CD4-positive, alpha-beta T cell (primary cell): ENCODE data around the gene B4GALT2. TPM values are rescaled to one million over a fixed set of nuclear protein-coding genes. Genes with fewer than 3 reads are reported as not detected.

ENCODE experiments used
- ATAC-seq: fragments of 200-7000 bp; cut with Tn5 transposase; one replicate; pipeline ENCODE4 v1.10.0; 2022; ENCODE audit warnings: mild to moderate bottlenecking; ENCODE audit not compliant: poor library complexity
- CTCF ChIA-PET: fragments of 350-600 bp; sonication (Branson Sonifier 250); formaldehyde crosslinking; loops from one replicate; lab custom pipeline; 2021; ENCODE audit warnings: antibody characterized with exemption, inconsistent platforms; lab: Charles Lee
- POLR2A ChIA-PET: fragments of 350-600 bp; sonication (Branson Sonifier 250); formaldehyde crosslinking; loops from one replicate; lab custom pipeline; 2021; ENCODE audit warnings: antibody characterized with exemption, inconsistent platforms; lab: Charles Lee
- DNase-seq, 14 experiments: peaks; one replicate each; pipeline ENCODE4 v3.0.0-alpha.2; 2013 to 2020; ENCODE audit warnings: mixed read lengths in 2 of 14
- H3K27ac ChIP-seq, 2 donors: one replicate each; pipeline versions ENCODE4 v1.5.1 to v1.7.0; 2013; ENCODE audit warnings: low read length in 2 of 2, low read depth in 1 of 2, mild to moderate bottlenecking in 1 of 2
- H3K27me3 ChIP-seq, 2 experiments: 1 replicate in 1 of 2; 2 replicates in 1 of 2; pipeline versions ENCODE4 v1.6.1 to v1.7.0; 2013; ENCODE audit warnings: low read length in 2 of 2, control low read depth in 1 of 2, mild to moderate bottlenecking in 1 of 2, moderate library complexity in 1 of 2; ENCODE audit not compliant: insufficient read depth in 2 of 2, control insufficient read depth in 1 of 2
- H3K36me3 ChIP-seq: one replicate; pipeline ENCODE4 v1.6.1; 2013; ENCODE audit warnings: low read length, control low read depth; ENCODE audit not compliant: insufficient read depth
- H3K4me1 ChIP-seq: one replicate; pipeline ENCODE4 v1.6.1; 2013; ENCODE audit warnings: low read length, control low read depth; ENCODE audit not compliant: insufficient read depth
- H3K4me3 ChIP-seq: one replicate; pipeline ENCODE4 v1.5.1; 2013; ENCODE audit warnings: mild to moderate bottlenecking, low read length, moderate library complexity
- H3K9me3 ChIP-seq, 2 experiments: 1 replicate in 1 of 2; 2 replicates in 1 of 2; pipeline versions ENCODE4 v1.6.1 to v1.7.0; 2013; ENCODE audit warnings: low read length in 2 of 2, mild to moderate bottlenecking in 2 of 2, control low read depth in 1 of 2, moderate library complexity in 1 of 2; ENCODE audit not compliant: control insufficient read depth in 1 of 2, insufficient read depth in 1 of 2
- H3K27ac Mint-ChIP-seq: one replicate; pipeline ENCODE4 v1.8.0; 2020; ENCODE audit warnings: mixed read lengths
- H3K27me3 Mint-ChIP-seq: one replicate; pipeline ENCODE4 v1.8.0; 2021; ENCODE audit warnings: mixed read lengths
- H3K36me3 Mint-ChIP-seq: one replicate; pipeline ENCODE4 v1.8.0; 2021; ENCODE audit warnings: low read depth, mixed read lengths
- H3K4me1 Mint-ChIP-seq: one replicate; pipeline ENCODE4 v1.8.0; 2021; ENCODE audit warnings: low read depth, mixed read lengths
- H3K4me3 Mint-ChIP-seq: one replicate; pipeline ENCODE4 v1.8.0; 2020; ENCODE audit warnings: mild to moderate bottlenecking, mixed read lengths
- H3K9me3 Mint-ChIP-seq: one replicate; pipeline ENCODE4 v1.8.0; 2020; ENCODE audit warnings: mixed read lengths
- intact Hi-C, 2 experiments: fragments of 100-400 bp; cut with DNase I in 1 of 2; cut with micrococcal nuclease in 1 of 2; formaldehyde crosslinking; loops; one replicate each; pipeline versions ENCODE4 v1.15.1 to v1.9.0; 2023 to 2025; cut with DNase I, micrococcal nuclease
- total RNA-seq, 174 experiments: library from RNA in 2 of 174; stranded (reverse) in 2 of 174; gene quantifications; one replicate each; pipeline ENCODE4 v1.2.3 and lab custom pipeline; 2021 to 2026
- TF ChIP-seq, protein P1 (sequence below): fragments of 200-600 bp; IDR thresholded peaks from one replicate; pipeline ENCODE4 v1.8.0; 2022; ENCODE audit warnings: antibody characterized with exemption, mild to moderate bottlenecking

Gene B4GALT2
- total RNA-seq, 2 experiments from 2014 or later, result 0.22 to 0.34 TPM

DNA sequence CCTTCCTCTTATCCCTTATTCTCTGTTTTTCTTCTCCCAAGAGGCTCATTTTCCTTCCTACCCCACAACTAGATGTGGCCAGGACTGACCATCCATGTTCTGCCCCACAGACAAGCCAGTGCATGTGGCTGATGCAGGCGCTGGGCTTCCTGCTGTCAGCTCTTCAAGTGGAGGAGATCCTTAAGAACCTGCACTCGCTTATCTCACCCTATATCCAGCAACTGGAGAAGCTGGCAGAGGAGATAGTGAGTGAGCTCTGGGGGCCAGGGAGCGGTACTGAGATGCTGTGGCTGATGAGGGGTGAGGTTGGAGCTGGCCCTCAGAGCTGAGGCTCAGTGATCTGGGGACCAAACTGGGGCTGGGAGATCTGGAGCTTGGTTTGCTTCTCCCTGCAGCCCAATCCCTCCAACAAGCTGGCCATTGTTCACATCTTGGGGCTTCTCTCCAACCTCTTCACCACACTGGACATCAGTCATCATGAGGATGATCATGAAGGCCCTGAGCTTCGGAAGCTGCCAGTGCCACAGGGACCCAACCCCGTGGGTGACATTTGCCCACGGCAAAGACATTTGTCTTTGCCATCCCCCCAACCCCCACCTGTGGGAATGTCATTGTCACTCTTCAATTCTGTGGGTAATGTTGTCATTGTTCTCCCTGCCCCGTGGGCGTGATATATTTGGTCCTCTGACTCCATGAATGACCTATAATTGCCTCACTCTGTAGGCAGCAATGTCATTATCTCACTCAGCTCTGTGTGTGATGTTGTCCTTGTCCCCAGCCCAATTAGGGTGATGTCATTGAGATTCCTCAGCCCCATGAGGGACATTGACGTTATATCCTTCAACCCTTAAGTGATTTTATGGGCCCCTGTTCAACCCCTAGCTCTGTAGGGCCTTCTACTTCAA is 20.4 kb upstream of the B4GALT2 start:
- no peaks in the 10 kb centered on the region for H3K27me3 ChIP-seq
- H3K27ac ChIP-seq, result no peak overlapping the region
- no peak overlapping the region for H3K4me3 ChIP-seq
- ChIA-PET POLR2A (no interaction called here), CTCF (no interaction called here)
- peaks cover 45% of the 10 kb centered on the region for H3K36me3 Mint-ChIP-seq
- H3K9me3 Mint-ChIP-seq, result no peaks in the 10 kb centered on the region
- ATAC-seq (no peak), DNase-seq (no peak)
- TF ChIP-seq, protein P1, sequence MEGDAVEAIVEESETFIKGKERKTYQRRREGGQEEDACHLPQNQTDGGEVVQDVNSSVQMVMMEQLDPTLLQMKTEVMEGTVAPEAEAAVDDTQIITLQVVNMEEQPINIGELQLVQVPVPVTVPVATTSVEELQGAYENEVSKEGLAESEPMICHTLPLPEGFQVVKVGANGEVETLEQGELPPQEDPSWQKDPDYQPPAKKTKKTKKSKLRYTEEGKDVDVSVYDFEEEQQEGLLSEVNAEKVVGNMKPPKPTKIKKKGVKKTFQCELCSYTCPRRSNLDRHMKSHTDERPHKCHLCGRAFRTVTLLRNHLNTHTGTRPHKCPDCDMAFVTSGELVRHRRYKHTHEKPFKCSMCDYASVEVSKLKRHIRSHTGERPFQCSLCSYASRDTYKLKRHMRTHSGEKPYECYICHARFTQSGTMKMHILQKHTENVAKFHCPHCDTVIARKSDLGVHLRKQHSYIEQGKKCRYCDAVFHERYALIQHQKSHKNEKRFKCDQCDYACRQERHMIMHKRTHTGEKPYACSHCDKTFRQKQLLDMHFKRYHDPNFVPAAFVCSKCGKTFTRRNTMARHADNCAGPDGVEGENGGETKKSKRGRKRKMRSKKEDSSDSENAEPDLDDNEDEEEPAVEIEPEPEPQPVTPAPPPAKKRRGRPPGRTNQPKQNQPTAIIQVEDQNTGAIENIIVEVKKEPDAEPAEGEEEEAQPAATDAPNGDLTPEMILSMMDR, result no peak
- peaks cover 49% of the 10 kb centered on the region for H3K36me3 ChIP-seq
- no peak overlapping the region for H3K4me3 Mint-ChIP-seq
- H3K27me3 Mint-ChIP-seq, result no peaks in the 10 kb centered on the region
- intact Hi-C loops, result no loop called here
- H3K27ac Mint-ChIP-seq, result no peak overlapping the region
- H3K4me1 ChIP-seq, result no peaks in the 10 kb centered on the region
- no peaks in the 10 kb centered on the region for H3K4me1 Mint-ChIP-seq
- no peaks in the 10 kb centered on the region for H3K9me3 ChIP-seq

DNA sequence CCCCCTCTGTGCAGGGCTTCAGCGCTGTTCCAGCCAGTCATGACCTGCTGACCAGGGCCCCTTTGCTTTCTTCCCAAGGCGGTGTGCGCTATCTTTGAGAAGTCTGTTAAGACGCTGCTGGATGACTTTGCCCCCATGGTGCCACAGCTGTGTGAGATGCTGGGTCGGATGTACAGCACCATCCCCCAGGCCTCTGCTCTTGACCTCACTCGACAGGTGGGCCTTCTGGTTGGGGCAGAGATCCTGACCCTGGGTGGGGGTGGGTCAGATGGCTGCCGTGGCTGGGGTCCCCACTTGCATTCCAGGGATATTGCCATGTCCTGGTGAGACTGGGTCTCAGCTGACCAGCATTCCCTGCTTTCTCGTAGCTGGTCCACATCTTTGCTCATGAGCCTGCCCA is 18.2 kb upstream of the B4GALT2 start:
- Mint-ChIP-seq H3K27me3 (no peaks in the 10 kb centered on the region), H3K9me3 (no peaks in the 10 kb centered on the region), H3K4me3 (no peak overlapping the region), H3K36me3 (peaks cover 45% of the 10 kb centered on the region), H3K27ac (no peak overlapping the region), H3K4me1 (no peaks in the 10 kb centered on the region)
- H3K36me3 ChIP-seq, result peaks cover 57% of the 10 kb centered on the region
- DNase-seq (no peak), ATAC-seq (no peak)
- TF ChIP-seq, protein P1, result no peak
- no peak overlapping the region for H3K4me3 ChIP-seq
- no peaks in the 10 kb centered on the region for H3K4me1 ChIP-seq
- no peaks in the 10 kb centered on the region for H3K27me3 ChIP-seq
- H3K27ac ChIP-seq, result no peak overlapping the region
- CTCF ChIA-PET, result no interaction called here
- no peaks in the 10 kb centered on the region for H3K9me3 ChIP-seq
- POLR2A ChIA-PET, result no interaction called here
- intact Hi-C loops, result no loop called here

DNA sequence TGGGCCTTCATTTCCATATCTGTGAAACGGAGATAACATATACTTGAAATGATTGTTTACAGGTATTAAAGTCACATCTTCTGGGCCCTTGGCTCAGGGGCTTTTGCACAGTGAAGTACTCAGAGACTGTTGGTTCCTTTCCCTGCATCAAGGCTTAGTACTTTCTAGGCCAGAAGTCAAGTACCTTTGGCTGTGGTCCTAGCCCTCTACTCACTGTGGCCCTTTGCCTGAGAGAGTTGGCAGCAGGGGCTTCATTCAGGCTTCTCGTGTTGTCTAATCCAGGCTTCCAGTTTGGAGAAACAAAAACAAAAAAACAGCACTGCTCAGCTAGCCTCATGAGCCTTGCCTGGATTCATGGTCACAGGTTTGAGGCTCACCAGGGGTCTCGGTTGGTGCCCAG is 17.3 kb upstream of the B4GALT2 start:
- Histone ChIP-seq H3K9me3 (no peaks in the 10 kb centered on the region), H3K27ac (no peak overlapping the region), H3K4me1 (no peaks in the 10 kb centered on the region), H3K27me3 (no peaks in the 10 kb centered on the region), H3K36me3 (peaks cover 52% of the 10 kb centered on the region), H3K4me3 (no peak overlapping the region)
- no peaks in the 10 kb centered on the region for H3K9me3 Mint-ChIP-seq
- ChIA-PET POLR2A (no interaction called here), CTCF (no interaction called here)
- DNase-seq (no peak), ATAC-seq (no peak)
- no peaks in the 10 kb centered on the region for H3K27me3 Mint-ChIP-seq
- peaks cover 41% of the 10 kb centered on the region for H3K36me3 Mint-ChIP-seq
- TF ChIP-seq, protein P1, result no peak
- no peak overlapping the region for H3K27ac Mint-ChIP-seq
- no peaks in the 10 kb centered on the region for H3K4me1 Mint-ChIP-seq
- no peak overlapping the region for H3K4me3 Mint-ChIP-seq
- intact Hi-C loops, result no loop called here
